K562 (cell line): ENCODE measurements around the gene PLPPR2. TPM values are rescaled to one million over a fixed set of nuclear protein-coding genes. Genes with fewer than 3 reads are reported as not detected.

Experiments
- BRCA1 ChIP-seq, 2 experiments: fragments of 450-650 bp in 1 of 2; sonication (generic) in 1 of 2; formaldehyde crosslinking in 1 of 2; IDR thresholded peaks; 2 replicates each; pipeline versions ENCODE4 v1.5.0 to v1.6.1; 2017 to 2020; ENCODE audit warnings: mild to moderate bottlenecking in 1 of 2, missing genetic modification reagents in 1 of 2
- CUX1 ChIP-seq: fragments of 200-800 bp; sonication (Bioruptor generic); IDR thresholded peaks from 2 replicates; pipeline ENCODE4 v1.6.1; 2016; ENCODE audit warnings: missing genetic modification characterization, missing compliant biosample characterization
- HBP1 ChIP-seq: fragments of 450-650 bp; formaldehyde crosslinking; IDR thresholded peaks from 2 replicates; pipeline ENCODE4 v1.4.0; 2022; ENCODE audit warnings: missing genetic modification characterization
- NFE2L1 ChIP-seq: fragments of 450-650 bp; IDR thresholded peaks from 2 replicates; pipeline ENCODE4 v1.6.1; 2016; ENCODE audit warnings: missing genetic modification characterization, low read depth, mild to moderate bottlenecking, missing compliant biosample characterization, moderate library complexity, borderline replicate concordance
- RERE ChIP-seq: sonication (generic); formaldehyde crosslinking; IDR thresholded peaks from 2 replicates; pipeline ENCODE4 v1.8.0; 2023; ENCODE audit warnings: missing genetic modification reagents, mild to moderate bottlenecking, borderline replicate concordance
- TRIM25 ChIP-seq: fragments of 450-650 bp; IDR thresholded peaks from 2 replicates; pipeline ENCODE4 v1.7.0; 2016; ENCODE audit warnings: borderline replicate concordance
- ZNF184 ChIP-seq: sonication (generic); formaldehyde crosslinking; IDR thresholded peaks from 2 replicates; pipeline ENCODE4 v1.5.0; 2020; ENCODE audit warnings: missing genetic modification reagents
- polyA plus RNA-seq, 8 experiments: library from polyadenylated mRNA; depleted of rRNA in 4 of 8; stranded (reverse) in 5 of 8; unstranded in 3 of 8; fragments of >200 nt; fragmentation: Nextera tagmentation in 2 of 8; fragmentation: Illumina TruSeq in 1 of 8; extraction: Ambion mirVana in 2 of 8; extraction: Trizol in 1 of 8; gene quantifications; 2 replicates each; pipeline versions ENCODE4 v1.2.1 to v1.2.3, GENCODE V29; 2011 to 2014; ENCODE audit warnings: inconsistent platforms in 1 of 8, missing spikeins in 1 of 8
- total RNA-seq, 7 experiments: library from RNA; depleted of rRNA in 6 of 7; stranded (reverse); fragments of >200 nt in 6 of 7; fragmentation: Illumina TruSeq in 2 of 7; extraction: Trizol in 2 of 7; gene quantifications; 2 replicates each; pipeline versions ENCODE4 v1.2.1 to v1.2.3, GENCODE V29; 2011 to 2021; ENCODE audit warnings: low replicate concordance in 1 of 7

PLPPR2 gene
- total and polyA plus RNA-seq, 9 of the 15 experiments (the other 6 are each of a cell fraction or from before 2014, with no cell fraction given): 0.49 to 15.9 (median 3.4) TPM

- TF ChIP-seq RERE (CRISPR knock-in tag): no peak
- no peak for TF ChIP-seq BRCA1 (IDR thresholded peaks at IDR 0.05)
- TF ChIP-seq BRCA1 (CRISPR knock-in tag; IDR thresholded peaks at IDR 0.05): no peak
- TF ChIP-seq CUX1 (CRISPR knock-in tag): no peak
- TF ChIP-seq NFE2L1 (tag): no peak
- no peak for TF ChIP-seq HBP1
- no peak for TF ChIP-seq ZNF184 (CRISPR knock-in tag)
- no peak for TF ChIP-seq TRIM25
These were observed 8.9 kb upstream of the PLPPR2 start, which contains the start of the genes CCDC159 and TMEM205 (continued) for GRCh38 chr19:11346104-11346940.
